Caco-2 (cell line): ENCODE results near the gene MOB3C. TPM values are rescaled to one million over a fixed set of nuclear protein-coding genes. Genes with fewer than 3 reads are reported as not detected.

Experiments used
- BruUV-seq: library from RNA; stranded (reverse); fragments of 400-500 nt; replicated peaks from 2 replicates; lab custom pipeline; 2021; lab: Mats Ljungman, UMichigan
- CTCF ChIA-PET: fragments of 300-600 bp; sonication (Branson Sonifier 250); formaldehyde crosslinking; loops from one replicate; lab custom pipeline; 2022; ENCODE audit warnings: antibody characterized with exemption; lab: Charles Lee
- POLR2A ChIA-PET: fragments of 300-600 bp; sonication (Branson Sonifier 250); formaldehyde crosslinking; loops from one replicate; lab custom pipeline; 2022; ENCODE audit warnings: antibody characterized with exemption; lab: Charles Lee
- DNase-seq, 2 experiments: peaks; one replicate each; pipeline versions ENCODE4 v3.0.0 to v3.0.0-alpha.2; 2020 to 2022
- H3K27me3 ChIP-seq: replicated peaks from 2 replicates; pipeline ENCODE4 v1.6.0; 2011; ENCODE audit warnings: low read length; ENCODE audit not compliant: control insufficient read depth, insufficient read depth
- H3K36me3 ChIP-seq: 2 replicates; pipeline ENCODE4 v1.5.1; 2011; ENCODE audit warnings: low read length; ENCODE audit not compliant: control insufficient read depth, insufficient read depth
- H3K4me1 ChIP-seq: fragments of 250-450 bp; sonication (Bioruptor Pico); 2 replicates; pipeline ENCODE4 v1.5.1; 2020; ENCODE audit warnings: mild to moderate bottlenecking
- H3K4me3 ChIP-seq: 2 replicates; pipeline ENCODE4 v1.5.1; 2011; ENCODE audit warnings: low read depth, mild to moderate bottlenecking, control low read depth, low read length
- H3K9me3 ChIP-seq: fragments of 250-450 bp; sonication (Bioruptor Pico); 2 replicates; pipeline ENCODE4 v1.5.1; 2020; ENCODE audit warnings: mild to moderate bottlenecking, moderate library complexity
- H3K27ac Mint-ChIP-seq: one replicate; pipeline ENCODE4 v1.8.0; 2022; ENCODE audit warnings: mixed read lengths; ENCODE audit not compliant: unreplicated experiment
- H3K27me3 Mint-ChIP-seq: one replicate; pipeline ENCODE4 v1.8.0; 2022; ENCODE audit warnings: mixed read lengths; ENCODE audit not compliant: insufficient read depth, unreplicated experiment
- H3K36me3 Mint-ChIP-seq: one replicate; pipeline ENCODE4 v1.8.0; 2022; ENCODE audit warnings: mild to moderate bottlenecking, mixed read lengths; ENCODE audit not compliant: insufficient read depth, unreplicated experiment
- H3K4me1 Mint-ChIP-seq: one replicate; pipeline ENCODE4 v1.8.0; 2022; ENCODE audit warnings: low read depth, mixed read lengths; ENCODE audit not compliant: unreplicated experiment
- H3K4me3 Mint-ChIP-seq: one replicate; pipeline ENCODE4 v1.8.0; 2022; ENCODE audit warnings: mild to moderate bottlenecking, moderate library complexity, mixed read lengths; ENCODE audit not compliant: unreplicated experiment
- H3K9me3 Mint-ChIP-seq: one replicate; pipeline ENCODE4 v1.8.0; 2022; ENCODE audit warnings: mixed read lengths; ENCODE audit not compliant: unreplicated experiment
- CTCF ChIP-seq, 2 experiments: fragments of 200-600 bp in 1 of 2; IDR thresholded peaks; 1 replicate in 1 of 2; 2 replicates in 1 of 2; pipeline versions ENCODE4 v1.5.1 to v1.8.0; 2011 to 2022; ENCODE audit warnings: antibody characterized with exemption in 1 of 2, control low read depth in 1 of 2, inconsistent platforms in 1 of 2, low read depth in 1 of 2, low read length in 1 of 2, mild to moderate bottlenecking in 1 of 2, moderate library complexity in 1 of 2; ENCODE audit not compliant: insufficient read depth in 1 of 2, severe bottlenecking in 1 of 2, unreplicated experiment in 1 of 2
- intact Hi-C: fragments of 100-400 bp; cut with micrococcal nuclease; formaldehyde crosslinking; loops from one replicate; pipeline ENCODE4 v1.10.0; 2022; ENCODE audit not compliant: unreplicated experiment
- total RNA-seq: library from RNA; stranded (reverse); gene quantifications from 2 replicates; pipeline ENCODE4 v1.2.3, GENCODE V29; 2022

The MOB3C gene
- total RNA-seq, 1 experiment from 2014 or later: 1.6 TPM

DNA sequence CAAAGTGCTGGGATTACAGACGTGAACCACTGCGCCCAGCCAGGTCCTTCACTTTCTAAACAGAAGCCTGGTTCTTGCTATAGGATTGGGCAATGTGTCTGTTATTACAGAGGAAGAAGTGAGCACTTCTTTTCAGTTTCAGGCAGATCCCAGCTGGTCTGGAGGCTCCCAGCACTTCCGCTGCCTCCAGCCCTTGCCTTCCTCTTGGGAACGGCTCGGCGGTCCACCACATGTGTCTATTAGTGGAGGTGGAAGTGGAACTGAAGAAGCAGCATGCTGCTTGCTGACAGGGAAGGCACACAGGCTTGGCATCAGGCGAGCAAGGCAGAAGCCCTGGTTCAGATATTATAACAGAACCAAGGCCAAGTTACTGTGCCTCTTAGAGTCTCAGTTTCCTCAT, 29.5 kb downstream of the MOB3C start:
- H3K36me3 ChIP-seq: no peaks in the 10 kb centered on the region; the same call in none of the 2 replicates
- intact Hi-C loops: no loop called here
- H3K36me3 Mint-ChIP-seq: peaks cover 15% of the 10 kb centered on the region
- no peak overlapping the region for H3K4me3 Mint-ChIP-seq
- no peak for DNase-seq
- ChIA-PET POLR2A (no interaction called here), CTCF (no interaction called here)
- no peak for TF ChIP-seq CTCF (IDR thresholded peaks at IDR 0.05; ENCODE audit: insufficient read depth in 1 of 2, low read depth in 1 of 2, low read length in 1 of 2, severe bottlenecking in 1 of 2, unreplicated experiment in 1 of 2)
- H3K27ac Mint-ChIP-seq: no peak overlapping the region
- no peaks in the 10 kb centered on the region for H3K27me3 Mint-ChIP-seq
- no peak overlapping the region for H3K4me3 ChIP-seq
- no peaks in the 10 kb centered on the region for H3K4me1 ChIP-seq
- no peaks in the 10 kb centered on the region for H3K9me3 ChIP-seq
- no TSS peak for BruUV-seq
- H3K27me3 ChIP-seq: no peaks in the 10 kb centered on the region
- no peaks in the 10 kb centered on the region for H3K4me1 Mint-ChIP-seq
- H3K9me3 Mint-ChIP-seq: no peaks in the 10 kb centered on the region

DNA sequence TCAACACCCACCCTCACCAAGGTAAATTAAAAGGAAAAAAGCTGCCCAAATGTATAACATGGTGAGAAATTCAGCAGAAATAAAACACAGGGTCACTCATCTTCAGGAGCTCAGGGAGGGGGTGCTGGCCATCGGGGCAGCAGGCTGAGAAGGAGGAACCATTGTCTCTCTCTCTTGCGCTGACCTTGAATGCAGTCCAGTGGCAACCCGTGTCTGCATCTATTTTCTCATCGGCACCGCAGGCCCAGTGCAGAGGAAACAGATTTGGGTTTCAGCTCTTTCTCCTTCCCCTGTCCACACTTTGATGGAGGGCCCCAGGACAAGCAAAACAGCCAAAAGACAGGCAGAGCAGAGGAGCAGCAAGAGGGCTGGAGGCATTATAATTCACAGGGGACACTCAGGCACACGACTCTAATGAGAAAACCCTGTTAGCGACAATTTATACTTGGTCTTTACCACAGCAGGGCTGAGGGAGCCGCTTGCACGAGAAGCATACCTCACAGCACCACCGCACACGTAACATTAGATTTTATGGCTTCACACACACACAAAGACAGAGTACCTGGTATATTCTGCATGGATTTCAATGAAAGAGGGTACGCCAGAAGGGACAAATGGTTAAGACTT, 31.2 kb downstream of the MOB3C start:
- Mint-ChIP-seq H3K4me1 (no peaks in the 10 kb centered on the region), H3K4me3 (no peak overlapping the region), H3K27me3 (no peaks in the 10 kb centered on the region), H3K36me3 (peaks cover 5% of the 10 kb centered on the region), H3K27ac (no peak overlapping the region), H3K9me3 (no peaks in the 10 kb centered on the region)
- POLR2A ChIA-PET: no interaction called here
- DNase-seq: no peak
- no peak for TF ChIP-seq CTCF (IDR thresholded peaks at IDR 0.05; ENCODE audit: insufficient read depth in 1 of 2, low read depth in 1 of 2, low read length in 1 of 2, severe bottlenecking in 1 of 2, unreplicated experiment in 1 of 2)
- Histone ChIP-seq H3K27me3 (no peaks in the 10 kb centered on the region), H3K4me3 (no peak overlapping the region), H3K4me1 (no peaks in the 10 kb centered on the region), H3K9me3 (no peaks in the 10 kb centered on the region), H3K36me3 (no peaks in the 10 kb centered on the region; the same call in none of the 2 replicates)
- CTCF ChIA-PET: interaction anchor here (1.3 kb wide), 1 partner anchor 19 kb away, joined by 3 read pairs; the partner anchor contains the start of gene MKNK1
- no TSS peak for BruUV-seq
- intact Hi-C loops: no loop called here

DNA sequence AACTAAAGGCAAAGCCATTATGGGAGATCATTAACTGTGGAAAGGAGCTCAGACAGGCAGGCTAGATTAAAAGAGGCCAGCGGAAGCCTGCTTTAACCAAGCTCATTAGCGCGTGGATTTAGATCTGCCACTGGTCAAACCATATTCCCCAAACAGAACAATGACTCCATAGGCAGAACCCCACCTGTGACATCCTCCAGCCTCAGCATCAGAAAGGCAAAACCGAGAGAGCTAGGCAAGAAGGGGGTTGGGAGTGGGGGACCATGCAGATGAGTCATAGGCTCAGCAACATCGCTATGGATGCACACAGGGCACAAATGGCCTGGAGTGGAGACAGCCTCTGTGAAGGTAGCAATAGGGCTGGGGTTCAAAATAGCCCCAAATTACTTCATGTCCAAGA, 33.1 kb downstream of the MOB3C start:
- no TSS peak for BruUV-seq
- Histone ChIP-seq H3K4me1 (no peaks in the 10 kb centered on the region), H3K27me3 (no peaks in the 10 kb centered on the region), H3K36me3 (no peaks in the 10 kb centered on the region; the same call in 1 of the 2 replicates), H3K9me3 (no peaks in the 10 kb centered on the region), H3K4me3 (no peak overlapping the region)
- no peak overlapping the region for H3K27ac Mint-ChIP-seq
- H3K4me3 Mint-ChIP-seq: no peak overlapping the region
- intact Hi-C loops: no loop called here
- no peaks in the 10 kb centered on the region for H3K9me3 Mint-ChIP-seq
- H3K27me3 Mint-ChIP-seq: no peaks in the 10 kb centered on the region
- POLR2A ChIA-PET: no interaction called here
- CTCF ChIA-PET: no interaction called here
- no peak for TF ChIP-seq CTCF (IDR thresholded peaks at IDR 0.05; ENCODE audit: insufficient read depth in 1 of 2, low read depth in 1 of 2, low read length in 1 of 2, severe bottlenecking in 1 of 2, unreplicated experiment in 1 of 2)
- DNase-seq: no peak
- H3K4me1 Mint-ChIP-seq: no peaks in the 10 kb centered on the region
- H3K36me3 Mint-ChIP-seq: peaks cover 6% of the 10 kb centered on the region
